Transverse colon (tissue), 3 donors: ENCODE results near the gene GMIP.

Source experiments
- POLR2A ChIP-seq: fragments of 450-650 bp; IDR thresholded peaks from one replicate; pipeline ENCODE4 v1.6.1; 2016; ENCODE audit warnings: antibody characterized with exemption, mild to moderate bottlenecking, moderate library complexity
- TF ChIP-seq, protein P1 (sequence below), 5 experiments: fragments of 200-600 bp in 3 of 5; fragments of 450-650 bp in 2 of 5; sonication (generic) in 3 of 5; IDR thresholded peaks; 1 replicate in 2 of 5; 2 replicates in 3 of 5; pipeline ENCODE4 v1.5.1; 2016 to 2017; ENCODE audit warnings: antibody characterized with exemption in 5 of 5, inconsistent platforms in 3 of 5, mild to moderate bottlenecking in 2 of 5, moderate library complexity in 1 of 5

DNA sequence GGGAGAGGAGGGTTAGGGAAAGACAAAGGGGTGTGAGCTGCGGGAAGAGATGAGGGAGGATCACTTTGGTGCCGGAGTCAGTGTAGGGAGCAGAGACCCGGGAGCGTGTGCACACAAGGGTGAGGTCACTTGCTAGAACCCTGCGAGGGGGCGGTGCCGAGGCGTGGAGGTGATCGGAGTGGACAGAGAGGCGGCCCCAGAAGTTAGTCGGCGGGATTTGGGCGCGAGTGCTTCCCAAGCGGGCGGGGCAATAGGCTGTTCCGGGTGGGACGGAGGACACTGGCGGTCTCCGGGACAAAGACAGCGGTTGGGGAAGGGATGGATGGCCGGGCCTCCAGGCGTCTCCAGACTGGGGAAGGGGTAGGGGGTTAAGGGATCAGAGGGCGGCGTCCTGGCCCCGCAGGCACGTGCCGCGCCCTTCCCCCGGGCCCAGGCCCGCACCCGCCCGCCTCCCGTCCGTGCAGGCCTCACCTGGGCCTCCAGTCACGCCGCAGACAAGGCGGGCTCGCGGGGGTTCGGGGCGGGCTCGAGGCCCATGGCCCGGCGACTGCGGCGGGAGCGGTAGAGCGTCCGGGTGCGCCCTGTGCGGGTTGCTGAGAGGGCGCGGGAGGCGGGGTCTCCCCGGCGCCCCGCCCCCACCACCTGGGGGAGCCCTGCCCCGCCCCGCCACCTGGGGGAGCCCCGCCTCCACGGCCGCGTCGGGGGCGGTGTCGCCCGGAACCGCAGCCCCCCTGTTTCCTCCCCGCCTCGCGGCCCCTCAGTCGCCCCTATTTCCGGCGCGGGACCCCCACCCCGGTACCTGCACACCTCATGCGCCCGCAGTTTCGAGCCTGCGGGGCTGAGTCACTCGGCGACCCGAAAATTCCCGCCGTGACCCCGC is 15.6 kb downstream of the GMIP start, which contains the start of gene LPAR2:
- TF ChIP-seq, protein P1, sequence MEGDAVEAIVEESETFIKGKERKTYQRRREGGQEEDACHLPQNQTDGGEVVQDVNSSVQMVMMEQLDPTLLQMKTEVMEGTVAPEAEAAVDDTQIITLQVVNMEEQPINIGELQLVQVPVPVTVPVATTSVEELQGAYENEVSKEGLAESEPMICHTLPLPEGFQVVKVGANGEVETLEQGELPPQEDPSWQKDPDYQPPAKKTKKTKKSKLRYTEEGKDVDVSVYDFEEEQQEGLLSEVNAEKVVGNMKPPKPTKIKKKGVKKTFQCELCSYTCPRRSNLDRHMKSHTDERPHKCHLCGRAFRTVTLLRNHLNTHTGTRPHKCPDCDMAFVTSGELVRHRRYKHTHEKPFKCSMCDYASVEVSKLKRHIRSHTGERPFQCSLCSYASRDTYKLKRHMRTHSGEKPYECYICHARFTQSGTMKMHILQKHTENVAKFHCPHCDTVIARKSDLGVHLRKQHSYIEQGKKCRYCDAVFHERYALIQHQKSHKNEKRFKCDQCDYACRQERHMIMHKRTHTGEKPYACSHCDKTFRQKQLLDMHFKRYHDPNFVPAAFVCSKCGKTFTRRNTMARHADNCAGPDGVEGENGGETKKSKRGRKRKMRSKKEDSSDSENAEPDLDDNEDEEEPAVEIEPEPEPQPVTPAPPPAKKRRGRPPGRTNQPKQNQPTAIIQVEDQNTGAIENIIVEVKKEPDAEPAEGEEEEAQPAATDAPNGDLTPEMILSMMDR (IDR thresholded peaks at IDR 0.05) = no peak
- TF ChIP-seq POLR2A = peak; percentile 25
